HG02938 (cell line): ENCODE data around the gene RXRA.

Experiments used
- ATAC-seq: cut with Tn5 transposase; IDR thresholded peaks from one replicate; pipeline ENCODE4 v1.9.1; 2021; ENCODE audit warnings: mild to moderate bottlenecking, moderate library complexity; ENCODE audit not compliant: unreplicated experiment

The RXRA gene

DNA sequence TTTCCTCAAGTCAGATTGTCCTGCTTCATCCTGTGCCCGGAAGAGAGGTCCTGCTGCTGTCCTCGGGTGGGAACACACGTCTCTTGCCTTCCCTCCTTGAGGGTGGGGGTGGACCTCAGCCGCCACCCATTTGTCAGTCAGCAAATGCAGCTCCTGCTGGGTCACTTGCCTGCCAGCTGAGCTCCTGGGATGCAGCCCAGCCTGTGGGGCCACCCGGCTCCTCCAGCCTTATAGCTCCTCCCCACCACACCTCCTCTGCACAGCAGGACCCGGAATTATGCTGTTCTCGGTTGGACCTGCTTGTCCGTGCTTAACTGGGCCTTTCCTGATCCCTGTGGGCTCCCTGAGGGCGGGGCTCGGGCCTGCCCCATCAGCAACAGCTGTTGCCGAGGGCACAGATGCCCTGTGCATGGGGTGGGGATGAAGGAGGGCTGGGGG lies 52.7 kb downstream of the RXRA start:
- ATAC-seq = no peak

DNA sequence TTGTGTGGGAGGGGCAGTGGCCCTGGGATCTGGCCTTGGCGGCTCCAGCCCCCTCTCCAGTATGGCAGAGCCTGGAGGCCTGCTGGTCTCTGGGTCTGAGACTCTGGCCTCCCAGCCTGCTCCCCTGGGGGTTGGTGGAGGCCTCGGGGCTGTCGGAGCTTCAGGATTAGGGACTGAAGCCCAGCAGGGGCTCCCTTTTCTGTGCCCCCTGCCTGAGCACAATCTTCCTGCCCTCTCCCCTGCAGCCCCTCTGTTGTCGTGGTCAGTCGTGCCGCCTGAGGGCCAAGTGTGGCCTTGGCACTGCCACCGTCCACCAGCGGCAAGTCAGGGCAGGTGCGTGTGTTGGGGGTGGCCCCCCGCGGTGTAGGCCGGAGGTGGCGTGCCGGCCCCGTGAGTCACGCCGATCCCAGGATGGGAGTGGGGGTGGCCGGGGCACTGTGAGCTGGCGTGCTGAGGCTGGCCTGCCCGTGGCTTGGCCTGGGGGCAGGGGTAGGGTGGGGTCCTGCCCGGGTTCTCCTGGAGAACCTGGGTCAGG lies 53.6 kb downstream of the RXRA start:
- no peak for ATAC-seq

DNA sequence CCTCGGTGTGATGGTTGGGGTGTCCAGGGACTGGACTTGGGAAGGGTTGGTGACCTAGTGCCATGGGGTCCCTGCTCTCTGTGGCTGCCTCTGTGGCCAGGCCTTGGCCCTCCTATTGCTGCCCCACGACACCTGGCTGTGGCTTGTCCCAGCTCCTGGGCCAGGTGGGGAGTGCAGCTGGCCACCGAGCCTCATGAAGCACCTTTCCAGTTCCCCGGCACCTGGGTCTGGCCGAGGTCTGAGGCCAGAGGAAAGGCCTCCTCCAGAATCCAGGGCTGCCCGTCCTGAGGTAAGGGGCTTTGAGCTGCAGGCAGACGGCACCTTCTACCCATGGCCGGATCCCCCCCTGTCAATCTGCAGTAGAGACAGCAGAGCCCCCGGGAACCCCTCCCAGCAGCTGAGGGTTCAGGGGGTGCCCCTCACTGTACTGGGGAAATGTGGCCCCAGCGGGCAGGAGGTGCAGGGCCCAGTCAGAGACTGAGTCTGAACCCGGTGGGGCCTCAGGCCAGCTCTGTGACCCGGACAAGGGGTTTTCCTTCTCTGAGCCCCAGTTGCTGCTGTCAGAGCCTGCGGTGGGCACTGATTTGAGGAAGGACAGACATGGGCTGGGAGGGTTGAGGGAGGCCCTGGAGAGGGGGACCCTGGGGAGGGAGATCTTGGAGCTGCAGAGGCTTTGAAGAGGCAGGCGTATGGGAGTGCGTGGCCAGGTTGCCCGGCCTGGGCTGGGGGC lies 54.5 kb downstream of the RXRA start:
- no peak for ATAC-seq

DNA sequence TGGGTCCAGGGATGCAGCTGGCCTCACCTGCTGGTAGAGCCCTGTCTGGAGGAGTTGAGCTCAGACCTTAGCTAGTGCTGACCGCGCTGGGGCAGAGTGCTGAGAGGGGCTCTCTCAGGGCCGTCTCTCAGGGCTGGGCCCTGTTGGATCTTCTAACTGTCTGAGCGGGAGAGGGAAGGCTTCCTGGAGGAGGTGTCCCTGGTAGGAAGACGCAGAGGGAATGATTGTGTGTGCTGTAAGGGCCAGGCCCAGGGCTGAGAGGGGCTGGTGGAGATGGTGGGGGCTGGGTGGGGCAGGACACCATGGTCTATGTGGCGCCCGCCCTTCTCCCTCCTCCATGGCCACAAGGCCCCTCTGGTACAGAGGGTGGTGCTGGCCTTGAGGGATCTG lies 55.0 kb downstream of the RXRA start:
- ATAC-seq = no peak

DNA sequence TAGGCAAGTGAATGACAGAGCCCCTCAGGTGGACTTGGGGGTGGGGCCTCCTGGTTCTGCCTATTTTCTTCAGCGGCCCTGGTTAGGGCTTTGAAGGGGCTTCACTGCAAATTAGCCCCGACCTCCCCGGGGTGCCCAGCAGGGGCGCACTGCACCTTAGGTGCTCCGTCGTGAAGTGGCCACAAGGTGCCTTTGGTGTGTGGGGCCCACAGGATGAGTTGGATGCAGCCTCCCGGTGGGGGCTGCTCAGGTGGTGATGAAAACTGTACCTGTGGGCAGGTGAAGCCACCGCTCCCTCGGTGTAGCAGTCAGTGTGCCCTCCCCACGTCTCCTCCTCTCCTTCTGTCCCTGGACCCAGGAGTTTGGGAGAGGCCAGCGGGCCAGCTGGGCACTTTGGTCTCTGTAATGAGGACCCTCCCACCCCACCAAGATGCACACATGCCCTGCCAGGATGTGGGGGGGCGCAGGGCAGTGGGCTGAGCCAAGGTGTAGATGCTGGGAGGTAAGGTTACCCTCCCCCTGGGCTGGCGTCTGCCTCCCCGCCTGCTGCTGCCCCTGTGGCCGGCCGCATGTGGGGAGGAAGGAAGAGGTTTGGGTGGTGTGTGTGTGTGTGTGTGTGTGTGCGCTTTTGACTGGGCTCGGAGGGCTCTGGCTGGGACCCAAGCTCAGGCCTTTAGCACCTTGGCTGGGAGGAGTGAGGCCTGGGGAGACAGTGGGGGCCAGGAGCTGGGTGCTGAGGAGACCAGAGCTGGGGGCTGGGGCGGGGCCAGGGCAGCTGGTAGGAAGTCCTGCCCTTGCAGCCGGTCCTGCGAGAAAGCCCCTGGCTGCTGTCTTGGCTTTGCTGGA lies 55.6 kb downstream of the RXRA start:
- ATAC-seq = no peak

DNA sequence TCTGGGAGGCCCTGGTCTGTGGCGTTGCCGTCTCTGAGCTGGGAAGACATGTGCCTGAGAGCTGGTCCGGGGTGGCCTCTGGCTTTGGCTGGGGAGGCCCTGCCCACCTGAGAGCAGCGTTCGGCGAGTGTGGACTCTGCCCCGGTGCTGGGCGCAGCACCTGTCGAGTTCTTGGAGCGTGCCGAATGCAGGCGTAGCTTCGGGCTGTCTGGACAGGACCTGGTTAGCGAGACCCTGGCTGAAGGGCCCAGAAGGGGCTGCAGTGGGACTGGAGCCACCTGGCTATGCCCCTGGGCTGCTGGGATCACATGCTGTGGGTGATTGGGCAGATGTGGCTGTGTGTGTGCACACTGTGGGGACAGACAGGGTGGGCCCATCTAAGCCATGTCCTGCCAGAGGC lies 56.5 kb downstream of the RXRA start:
- ATAC-seq = no peak

DNA sequence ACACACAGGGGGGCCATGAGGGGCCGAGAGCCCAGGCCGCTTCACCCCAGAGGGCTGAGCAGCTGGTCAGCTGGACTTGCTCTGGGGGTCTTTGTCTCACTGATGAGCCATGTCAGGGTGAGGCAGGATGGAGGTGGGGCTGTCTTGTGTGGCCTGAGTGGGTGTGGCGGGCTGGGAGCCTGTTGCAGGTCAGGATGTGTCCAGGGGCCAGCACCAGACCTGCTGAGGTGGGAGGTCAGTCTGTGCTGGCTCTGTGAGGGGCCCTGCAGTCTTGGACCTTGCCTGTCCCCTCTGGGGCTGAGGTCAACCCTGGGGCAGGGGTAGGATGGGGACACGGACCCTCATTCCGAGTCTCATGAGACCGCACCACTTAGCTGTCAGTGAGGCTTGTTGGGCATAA lies 56.9 kb downstream of the RXRA start:
- ATAC-seq = no peak

DNA sequence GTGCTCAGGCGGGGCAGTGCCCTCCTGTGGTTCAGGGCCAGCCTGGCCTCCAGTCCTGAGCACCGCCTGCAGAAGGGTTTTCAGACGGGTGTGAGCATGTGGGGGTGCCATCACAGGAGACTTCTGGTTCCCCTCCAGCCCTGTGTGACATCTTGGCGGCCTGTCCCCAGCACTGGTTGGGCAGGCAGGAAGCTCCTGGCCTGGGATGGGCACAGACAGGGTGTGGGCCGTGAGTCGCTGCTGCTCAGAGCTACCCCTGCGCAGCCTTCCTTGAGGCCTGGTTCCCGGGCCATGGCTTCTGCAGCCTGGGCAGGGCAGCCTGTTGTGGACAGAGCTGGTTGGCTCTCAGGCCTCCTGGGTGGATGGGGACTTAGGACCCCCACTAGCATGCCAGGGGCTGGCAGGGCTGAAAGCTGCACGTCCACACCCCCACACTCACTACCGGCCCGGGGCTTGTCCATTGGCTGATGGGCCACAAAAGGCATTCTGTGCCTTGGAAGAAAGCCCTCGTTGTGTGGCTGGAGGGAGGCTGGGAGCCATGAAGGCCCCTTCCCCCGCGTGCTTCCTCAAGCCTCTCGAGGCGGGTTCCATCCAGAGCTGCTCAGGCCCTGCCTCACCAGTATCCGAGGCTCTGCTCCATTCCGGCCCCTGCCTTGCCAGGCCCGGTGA lies 58.7 kb downstream of the RXRA start:
- no peak for ATAC-seq

DNA sequence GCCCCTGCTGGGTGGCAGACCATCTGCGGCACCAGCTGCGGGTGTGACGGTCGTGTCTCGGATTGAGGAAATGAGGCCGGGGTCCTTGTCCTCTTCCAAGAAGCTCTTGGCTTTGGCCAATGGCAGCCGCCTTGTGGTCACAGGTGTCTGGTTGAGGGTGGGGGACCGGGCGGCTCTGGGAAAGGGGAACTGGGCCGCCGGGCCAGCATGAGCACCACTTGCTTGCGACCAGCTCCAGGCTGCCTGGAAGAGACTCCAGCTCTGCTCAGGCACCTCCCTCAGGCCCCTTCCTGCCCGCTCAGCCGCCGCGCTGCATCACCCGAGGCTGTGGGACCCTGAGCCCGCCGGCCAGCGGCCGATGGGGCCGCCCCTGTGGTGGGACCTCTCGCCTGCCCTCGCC lies 59.7 kb downstream of the RXRA start:
- no peak for ATAC-seq

DNA sequence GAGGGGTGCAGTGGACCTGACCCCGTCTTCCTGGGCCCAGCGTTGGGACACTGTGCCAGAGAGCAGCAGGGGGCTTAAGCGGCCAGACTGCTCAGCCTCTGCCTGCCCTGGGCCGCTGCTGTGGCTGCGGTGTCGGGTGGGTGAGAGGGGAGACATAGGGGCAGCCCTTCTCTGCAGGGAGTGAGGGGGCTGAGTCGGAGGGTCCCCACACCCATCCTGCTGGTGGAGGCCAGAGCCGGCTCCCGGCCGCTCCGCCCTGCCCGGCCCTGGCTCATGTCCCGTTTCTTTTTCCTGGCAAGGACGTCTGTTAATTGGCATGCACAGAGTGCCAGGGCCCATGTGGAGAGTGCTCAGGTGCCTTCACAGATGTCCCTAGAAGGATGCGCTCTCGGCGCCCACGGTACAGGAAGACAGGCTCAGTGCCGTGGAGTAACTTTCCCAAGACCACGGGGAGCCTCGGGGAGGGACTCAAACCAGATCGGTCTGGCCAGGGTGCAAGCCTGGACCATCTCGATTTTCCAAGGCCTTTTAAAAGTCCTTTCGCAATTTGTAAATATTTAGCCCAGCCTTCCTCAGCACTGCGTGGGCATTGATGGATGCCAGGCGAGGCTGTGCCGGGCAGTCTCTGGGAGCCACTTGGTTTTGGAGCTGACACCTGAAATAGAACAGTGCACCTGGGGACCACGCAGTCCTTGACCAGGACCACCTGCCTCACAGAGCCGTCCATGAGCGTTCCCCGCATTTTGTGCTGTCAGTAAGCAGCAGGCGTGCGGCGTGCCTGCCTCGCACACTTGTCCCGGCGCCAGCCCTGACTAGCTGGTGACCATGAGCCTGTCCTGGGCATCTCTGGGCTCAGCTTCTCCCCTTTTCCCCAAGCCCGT lies 60.9 kb downstream of the RXRA start:
- ATAC-seq = no peak

DNA sequence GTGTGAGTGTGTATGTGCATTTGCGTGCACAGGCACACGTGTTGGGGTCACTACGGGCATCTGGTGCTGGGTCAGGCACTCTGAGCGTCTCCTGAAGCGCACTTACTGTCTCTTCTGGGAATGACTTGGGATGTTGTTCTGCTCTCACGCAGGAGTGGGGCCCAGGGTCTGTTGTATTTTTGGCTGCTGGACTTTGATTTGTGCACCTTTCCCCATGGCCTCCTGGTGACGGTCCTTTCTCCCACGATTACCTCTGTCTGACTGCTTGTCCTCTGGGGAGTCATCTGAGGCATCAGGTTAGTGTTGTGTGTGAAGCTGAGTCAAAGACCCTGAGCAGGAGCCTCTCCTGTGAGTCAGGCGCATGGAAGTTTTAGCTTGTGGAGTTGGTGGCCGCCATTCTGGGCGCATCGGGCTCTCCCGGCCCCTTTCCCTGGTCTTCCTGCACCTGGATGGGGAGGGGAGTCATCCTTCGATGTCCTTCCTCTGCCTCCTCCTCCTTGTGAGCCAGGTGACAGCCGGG lies 62.1 kb downstream of the RXRA start:
- ATAC-seq = no peak

DNA sequence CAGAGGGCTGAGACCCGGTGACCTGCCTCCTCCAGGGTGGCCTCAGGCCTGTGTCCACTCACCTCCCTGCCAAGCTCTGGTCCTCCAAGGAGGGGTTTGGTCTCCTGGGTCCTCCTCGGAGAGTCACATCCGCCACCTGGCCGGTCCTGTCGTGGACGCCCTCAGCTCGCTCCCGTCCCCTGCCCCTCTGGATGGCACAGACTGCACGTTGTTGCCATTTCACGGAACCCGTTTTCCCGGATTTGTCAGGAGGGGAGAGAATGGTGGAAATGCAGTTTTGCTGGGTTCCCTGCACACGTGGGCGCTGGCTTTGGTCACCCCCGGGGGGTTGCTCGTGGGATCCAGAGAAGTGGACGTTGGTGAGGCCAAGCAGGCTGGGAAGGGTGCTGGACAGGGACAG lies 62.7 kb downstream of the RXRA start:
- no peak for ATAC-seq

DNA sequence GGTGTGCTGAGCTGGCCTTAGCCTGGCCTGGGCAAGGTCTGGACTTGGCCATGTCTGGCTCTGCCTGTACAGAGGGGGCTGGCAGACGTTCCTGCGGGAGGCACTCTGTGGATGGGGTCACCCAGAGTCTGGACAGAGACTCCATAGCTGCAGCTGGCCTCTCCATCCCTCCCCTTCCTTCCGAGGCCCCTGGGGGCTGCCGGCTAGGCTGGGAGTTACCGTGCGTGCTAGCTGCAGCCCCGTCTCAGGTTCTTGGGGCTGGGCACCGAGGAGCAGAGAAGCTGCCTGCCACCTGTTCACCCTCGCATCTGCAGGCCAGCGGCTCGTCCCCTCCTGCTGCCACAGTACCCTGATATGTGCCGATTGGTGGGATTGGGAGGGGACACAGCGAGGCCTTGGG lies 63.4 kb downstream of the RXRA start:
- no peak for ATAC-seq

DNA sequence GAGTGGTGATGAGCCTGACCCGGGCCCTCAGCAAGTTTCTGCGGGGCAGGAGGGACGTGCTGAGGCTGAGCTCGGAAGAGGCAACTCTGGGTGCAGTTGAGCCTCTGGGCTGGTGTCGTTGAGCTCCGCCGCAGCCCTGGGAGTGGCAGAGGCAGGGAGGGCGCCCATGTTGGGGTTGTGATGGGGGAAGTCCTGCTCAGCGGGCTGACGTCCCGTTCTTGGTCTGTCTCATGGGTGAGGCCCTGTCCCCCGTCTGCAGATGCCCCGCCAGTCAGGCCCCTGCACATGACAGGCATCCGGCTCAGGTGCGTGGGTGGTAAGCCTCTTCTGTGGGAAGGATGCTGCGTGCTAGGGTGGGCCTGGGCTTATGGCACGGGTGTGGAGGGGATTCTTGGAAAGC lies 64.3 kb downstream of the RXRA start:
- peak; percentile 18 for ATAC-seq

DNA sequence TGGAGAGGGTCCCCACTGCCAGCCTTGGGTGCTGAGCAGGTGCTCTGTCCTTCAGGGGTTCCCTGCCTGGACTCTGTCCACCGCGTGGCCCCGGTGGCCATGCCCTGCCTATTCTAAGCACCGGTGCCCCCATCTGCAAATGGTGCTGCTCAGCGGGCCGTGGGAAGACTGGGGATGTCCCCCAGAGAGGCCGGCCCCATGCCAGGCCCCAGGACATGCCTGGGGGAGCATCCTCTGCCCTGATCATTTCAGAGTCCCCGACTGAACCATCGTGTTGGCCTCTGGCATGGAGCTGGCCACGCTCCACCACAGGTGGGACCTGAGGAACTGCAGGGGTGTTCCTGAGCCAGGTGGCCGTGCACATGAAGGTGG lies 64.7 kb downstream of the RXRA start:
- ATAC-seq = peak; percentile 19

DNA sequence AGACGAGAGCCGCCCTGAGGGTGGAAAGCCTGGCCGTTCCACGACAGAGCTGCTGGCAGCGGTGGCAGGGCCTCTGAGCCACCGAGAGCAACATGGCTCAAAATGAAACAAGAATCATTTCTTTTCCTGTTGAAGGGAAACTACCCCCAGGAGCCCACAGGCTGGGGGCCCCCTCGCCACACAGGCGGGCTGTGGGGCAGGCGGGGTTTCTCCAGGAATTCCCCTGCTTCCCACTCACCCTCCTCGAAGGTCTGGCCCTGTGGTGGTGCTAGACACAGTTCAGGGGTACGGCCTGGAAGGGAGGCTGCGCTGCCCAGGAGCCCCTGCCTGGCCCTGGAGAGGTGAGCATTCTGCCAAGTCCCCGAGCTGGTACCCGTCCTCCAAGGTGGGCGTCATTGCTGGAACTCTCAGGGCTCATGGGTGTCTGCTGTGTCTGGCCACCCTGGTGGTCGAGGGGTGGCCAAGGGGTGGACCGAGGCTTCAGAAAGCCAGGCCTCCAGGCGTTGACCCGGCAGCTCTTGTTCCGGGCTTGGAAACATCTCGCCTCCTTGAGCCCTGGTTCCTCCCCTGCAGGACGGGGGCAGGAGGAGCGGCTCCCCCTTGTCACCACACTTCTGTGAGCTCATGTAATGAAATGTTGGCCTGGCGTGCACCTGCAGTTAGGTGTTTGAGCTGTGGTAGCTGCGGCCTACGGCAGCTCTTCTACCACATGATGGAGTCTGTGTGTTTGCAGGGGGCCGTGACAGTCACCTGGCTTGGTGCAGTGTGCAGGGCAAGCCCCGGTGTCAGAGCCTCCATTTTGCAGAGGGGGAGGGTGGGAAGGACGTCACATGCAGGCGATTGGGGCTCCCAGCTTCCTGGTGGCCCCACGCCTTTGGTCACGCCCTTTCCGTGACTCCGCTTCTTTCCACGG lies 65.3 kb downstream of the RXRA start:
- peak; percentile 48 for ATAC-seq

DNA sequence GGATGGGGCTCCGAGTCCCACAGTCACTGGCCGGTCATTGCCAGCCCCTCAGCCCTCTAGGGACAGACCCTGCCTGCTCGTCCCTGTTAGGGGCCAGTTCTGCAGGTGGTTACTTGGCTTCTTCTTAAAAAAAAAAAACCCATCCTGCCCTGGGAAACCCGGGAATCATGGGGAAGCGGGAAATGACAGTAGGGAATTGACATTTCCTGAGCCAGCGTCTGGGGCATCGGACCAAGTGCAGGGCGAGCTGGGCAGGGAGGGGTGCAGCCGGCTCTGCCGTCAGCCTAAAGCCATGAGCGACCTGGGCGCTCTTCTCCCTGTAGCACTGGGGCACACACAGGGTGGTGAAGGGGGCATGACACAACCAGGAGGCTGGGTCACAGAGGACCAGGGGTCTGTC lies 66.6 kb downstream of the RXRA start:
- no peak for ATAC-seq

DNA sequence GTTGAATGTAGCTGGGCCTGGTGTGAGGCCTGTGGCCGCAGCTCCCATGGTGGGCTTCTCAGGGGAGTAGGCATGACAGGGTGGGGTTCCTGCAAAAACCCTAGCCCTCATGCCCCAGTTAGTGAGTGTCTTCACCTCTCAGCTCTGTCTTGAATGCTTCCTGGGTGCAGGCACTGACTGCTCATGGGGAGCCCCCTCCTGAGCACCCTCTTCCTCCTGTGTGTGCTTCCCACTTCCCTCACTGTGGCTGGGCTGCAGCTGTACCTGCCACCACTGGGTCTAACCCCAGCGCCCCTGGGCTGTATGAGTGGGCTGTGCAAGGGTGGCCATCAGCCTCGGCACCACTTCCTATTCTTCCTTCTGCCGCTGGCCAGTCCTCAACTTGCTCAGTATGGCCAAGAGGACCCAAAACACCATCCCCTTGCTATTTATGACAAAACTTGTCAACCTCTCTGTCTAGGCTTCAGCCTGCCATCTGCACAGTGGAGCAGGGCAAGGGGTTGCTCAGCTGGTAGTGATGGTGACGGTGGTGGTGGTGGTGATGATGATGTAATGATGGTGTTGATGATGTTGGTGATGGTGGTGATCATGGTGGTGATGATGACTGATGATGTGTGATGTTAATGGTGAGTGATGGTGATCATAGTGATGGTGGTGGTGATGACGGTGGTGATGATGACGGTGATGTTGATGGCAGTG lies 67.5 kb downstream of the RXRA start:
- no peak for ATAC-seq

DNA sequence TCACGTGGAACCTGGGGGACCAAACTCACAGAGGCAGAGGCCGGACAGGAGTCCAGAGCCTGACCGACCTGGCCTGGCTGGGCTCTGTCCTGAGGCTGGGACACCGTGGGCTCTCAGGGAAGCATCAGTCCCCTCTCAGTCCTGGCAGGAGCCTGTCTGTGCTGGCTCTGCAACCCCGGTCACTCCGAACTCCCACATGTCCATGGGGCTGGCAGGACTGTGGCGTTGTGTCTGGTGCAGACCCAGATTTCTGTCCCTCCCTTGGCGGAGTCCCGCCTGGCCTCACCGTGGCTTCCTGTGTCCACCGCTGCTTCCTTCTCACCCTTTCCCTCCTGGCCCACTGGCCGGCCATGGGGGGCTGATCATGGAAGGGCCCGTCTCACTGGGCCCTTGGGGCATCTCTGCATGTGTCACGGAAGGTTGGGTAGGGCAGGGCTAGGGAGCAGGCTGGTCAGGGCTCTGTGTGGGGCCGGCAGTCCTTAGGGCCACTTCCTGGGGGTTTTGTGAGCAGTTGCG lies 68.8 kb downstream of the RXRA start:
- ATAC-seq = no peak
